Sciatic nerve (tissue), 2 donors: ENCODE measurements around the gene NCKIPSD. TPM values are rescaled to one million over a fixed set of nuclear protein-coding genes. Genes with fewer than 3 reads are reported as not detected.
"Not testable (repeated sequence)": the region's sequence is repeated elsewhere in the genome, so short reads cannot be mapped to it uniquely, and the experiment has no call there.

Experiments
- ATAC-seq: fragments of 200-7000 bp; cut with Tn5 transposase; one replicate; pipeline ENCODE4 v1.9.1; 2020; ENCODE audit warnings: mild to moderate bottlenecking, moderate library complexity
- DNase-seq: peaks from one replicate; pipeline ENCODE4 v3.0.0-alpha.2; 2020; ENCODE audit warnings: low spot score
- intact Hi-C: fragments of 100-400 bp; cut with DNase I; formaldehyde crosslinking; loops from one replicate; pipeline ENCODE4 v1.14.2; 2022
- total RNA-seq: library from RNA; stranded (reverse); fragmentation: NEBNext Ultra II Directional; extraction: Animal tissue kit (Norgen Biotek cat#: 25700); gene quantifications from one replicate; pipeline ENCODE4 v1.2.1, GENCODE V29; 2021
- donor health status: DM: no; HTN: no; CAD: no.
- donor health status: DM: no; HTN: no; CAD: no.

Gene NCKIPSD
- 29.3 TPM for total RNA-seq

GRCh38 chr3:48685603-48686511, at the start of gene NCKIPSD:
Gene NCKIPSD (minus strand): TSS chr3:48685915. CDS start chr3:48685807, 108 bp downstream.
- DNase-seq = peak; percentile 95
- peak; percentile 92 for ATAC-seq
- intact Hi-C loops = no loop called here

GRCh38 chr3:48735075-48735767, 49.5 kb upstream of the NCKIPSD start:
- intact Hi-C loops, ATAC-seq, DNase-seq: not testable (repeated sequence)

- ATAC-seq, intact Hi-C loops: not testable (repeated sequence)
Observed at GRCh38 chr3:48734541-48734940, 48.8 kb upstream of the NCKIPSD start.

GRCh38 chr3:48733752-48734518, 48.2 kb upstream of the NCKIPSD start:
- intact Hi-C loops, ATAC-seq, DNase-seq: not testable (repeated sequence)

More at GRCh38 chr3:48734541-48734940, 48.8 kb upstream of the NCKIPSD start:
- not testable (repeated sequence) for DNase-seq

GRCh38 chr3:48727511-48727910, 41.8 kb upstream of the NCKIPSD start:
- ATAC-seq = no peak
- intact Hi-C loops = no loop called here
- DNase-seq = no peak

GRCh38 chr3:48725185-48725855, 39.6 kb upstream of the NCKIPSD start:
- ATAC-seq, intact Hi-C loops, DNase-seq: not testable (repeated sequence)

- ATAC-seq (no peak), DNase-seq (no peak)
- intact Hi-C loops = no loop called here
Observed at GRCh38 chr3:48723725-48724124, 38.0 kb upstream of the NCKIPSD start.

GRCh38 chr3:48723293-48723692, 37.6 kb upstream of the NCKIPSD start:
- DNase-seq, ATAC-seq, intact Hi-C loops: not testable (repeated sequence)

- intact Hi-C loops = no loop called here
- peak; percentile 100 for DNase-seq
Observed at GRCh38 chr3:48716982-48717746, 31.4 kb upstream of the NCKIPSD start, which contains the start of gene IP6K2. Gene IP6K2 (minus strand): TSS chr3:48717221. CDS start chr3:48695291, 21,930 bp downstream.

GRCh38 chr3:48716508-48716981, 30.8 kb upstream of the NCKIPSD start:
- ATAC-seq (peak; percentile 17), DNase-seq (no peak)
- intact Hi-C loops = no loop called here

More at GRCh38 chr3:48716982-48717746, 31.4 kb upstream of the NCKIPSD start, which contains the start of gene IP6K2:
- ATAC-seq = peak; percentile 100

GRCh38 chr3:48715174-48715800, 29.6 kb upstream of the NCKIPSD start:
- intact Hi-C loops = no loop called here

GRCh38 chr3:48711727-48712126, 26.0 kb upstream of the NCKIPSD start:
- ATAC-seq (no peak), DNase-seq (no peak)
- intact Hi-C loops = no loop called here

More at GRCh38 chr3:48715174-48715800, 29.6 kb upstream of the NCKIPSD start:
- ATAC-seq (no peak), DNase-seq (no peak)

GRCh38 chr3:48709051-48709461, 23.3 kb upstream of the NCKIPSD start:
- ATAC-seq = no peak

GRCh38 chr3:48708481-48708889, 22.8 kb upstream of the NCKIPSD start:
- DNase-seq = no peak

More at GRCh38 chr3:48709051-48709461, 23.3 kb upstream of the NCKIPSD start:
- intact Hi-C loops = no loop called here
- DNase-seq = no peak

GRCh38 chr3:48707157-48707556, 21.4 kb upstream of the NCKIPSD start:
- no peak for ATAC-seq
- no peak for DNase-seq
- intact Hi-C loops = no loop called here

More at GRCh38 chr3:48708481-48708889, 22.8 kb upstream of the NCKIPSD start:
- intact Hi-C loops = no loop called here
- peak; percentile 30 for ATAC-seq

GRCh38 chr3:48702320-48702920, 16.7 kb upstream of the NCKIPSD start:
- intact Hi-C loops = no loop called here
- no peak for DNase-seq
- no peak for ATAC-seq
